ENCODE measurements around the gene DTD1.

The DTD1 gene

GRCh38 chr20:18715564-18715963 is 127.7 kb downstream of the DTD1 start:
- no peak for DNase-seq

- DNase-seq: no peak
Measured at GRCh38 chr20:18717062-18717461, 129.2 kb downstream of the DTD1 start.

- DNase-seq: no peak
Measured at GRCh38 chr20:18718129-18718528, 130.3 kb downstream of the DTD1 start.

- DNase-seq: no peak
Measured at GRCh38 chr20:18719426-18719825, 131.6 kb downstream of the DTD1 start.

GRCh38 chr20:18721551-18722115 is 133.8 kb downstream of the DTD1 start:
- no peak for DNase-seq

GRCh38 chr20:18722371-18722770 is 134.5 kb downstream of the DTD1 start:
- DNase-seq: no peak

- no peak for DNase-seq
Measured at GRCh38 chr20:18724077-18724476, 136.2 kb downstream of the DTD1 start.

GRCh38 chr20:18724788-18725464 is 137.1 kb downstream of the DTD1 start:
- no peak for DNase-seq

GRCh38 chr20:18727032-18727508 is 139.2 kb downstream of the DTD1 start:
- no peak for DNase-seq

GRCh38 chr20:18728165-18728869 is 140.5 kb downstream of the DTD1 start:
- no peak for DNase-seq

- DNase-seq: no peak
Measured at GRCh38 chr20:18728870-18729224, 141.0 kb downstream of the DTD1 start.

GRCh38 chr20:18729231-18729825 is 141.5 kb downstream of the DTD1 start:
- no peak for DNase-seq

- DNase-seq: no peak
Measured at GRCh38 chr20:18731940-18732339, 144.1 kb downstream of the DTD1 start.

- DNase-seq: no peak
Measured at GRCh38 chr20:18734525-18735189, 146.8 kb downstream of the DTD1 start.

GRCh38 chr20:18737140-18737539 is 149.3 kb downstream of the DTD1 start:
- DNase-seq: no peak

GRCh38 chr20:18738055-18738454 is 150.2 kb downstream of the DTD1 start:
- no peak for DNase-seq

- DNase-seq: no peak
Measured at GRCh38 chr20:18738888-18739287, 151.0 kb downstream of the DTD1 start.

- DNase-seq: no peak
Measured at GRCh38 chr20:18739751-18740166, 151.9 kb downstream of the DTD1 start.

GRCh38 chr20:18740726-18741125 is 152.9 kb downstream of the DTD1 start:
- no peak for DNase-seq

GRCh38 chr20:18742841-18743240 is 155.0 kb downstream of the DTD1 start:
- DNase-seq: no peak

GRCh38 chr20:18743665-18744440 is 156.0 kb downstream of the DTD1 start:
- no peak for DNase-seq

- DNase-seq: no peak
Measured at GRCh38 chr20:18747090-18747489, 159.2 kb downstream of the DTD1 start.
